PC-9 (cell line): ENCODE measurements around the gene MT1B. TPM values are rescaled to one million over a fixed set of nuclear protein-coding genes. Genes with fewer than 3 reads are reported as not detected.

ENCODE experiments used
- BruUV-seq: library from RNA; stranded (reverse); fragments of 400-500 nt; replicated peaks from 2 replicates; lab custom pipeline; 2021; lab: Mats Ljungman, UMichigan
- CTCF ChIA-PET: fragments of 300-600 bp; sonication (Branson Sonifier 250); formaldehyde crosslinking; loops from one replicate; lab custom pipeline; 2022; ENCODE audit warnings: antibody characterized with exemption; lab: Charles Lee
- POLR2A ChIA-PET: fragments of 300-600 bp; sonication (Branson Sonifier 250); formaldehyde crosslinking; loops from one replicate; lab custom pipeline; 2022; ENCODE audit warnings: antibody characterized with exemption; ENCODE audit not compliant: unreplicated experiment; lab: Charles Lee
- DNase-seq, 2 experiments: peaks; one replicate each; pipeline versions ENCODE4 v3.0.0 to v3.0.0-alpha.2; 2015 to 2022; ENCODE audit warnings: mixed read lengths in 1 of 2
- H2AFZ ChIP-seq: fragments of 200-600 bp; sonication (generic); 2 replicates; pipeline ENCODE4 v1.8.1; 2017; ENCODE audit warnings: antibody characterized with exemption
- H3F3A ChIP-seq: fragments of 200-600 bp; sonication (generic); 2 replicates; pipeline ENCODE4 v1.8.1; 2017; ENCODE audit warnings: antibody characterized with exemption, mild to moderate bottlenecking, low read depth; ENCODE audit not compliant: insufficient read depth
- H3K27ac ChIP-seq: fragments of 200-600 bp; sonication (generic); 2 replicates; pipeline ENCODE4 v1.6.1; 2016; ENCODE audit warnings: mixed run types
- H3K27me3 ChIP-seq: fragments of 200-600 bp; sonication (generic); 2 replicates; pipeline ENCODE4 v1.6.1; 2016; ENCODE audit warnings: low read depth, mixed run types; ENCODE audit not compliant: insufficient read depth
- H3K36me3 ChIP-seq: fragments of 200-600 bp; sonication (generic); 2 replicates; pipeline ENCODE4 v1.6.1; 2016; ENCODE audit warnings: low read depth, mixed run types
- H3K4me1 ChIP-seq: fragments of 200-600 bp; sonication (generic); replicated peaks from 2 replicates; pipeline ENCODE4 v1.6.1; 2016; ENCODE audit warnings: mixed run types; ENCODE audit not compliant: insufficient read depth
- H3K4me2 ChIP-seq: fragments of 200-600 bp; sonication (generic); 2 replicates; pipeline ENCODE4 v1.6.1; 2017; ENCODE audit warnings: mixed run types
- H3K4me3 ChIP-seq: fragments of 200-600 bp; sonication (generic); 2 replicates; pipeline ENCODE4 v1.6.1; 2016; ENCODE audit warnings: mixed run types
- H3K79me2 ChIP-seq: fragments of 200-600 bp; sonication (generic); 2 replicates; pipeline ENCODE4 v1.6.1; 2017; ENCODE audit warnings: low read depth, mixed run types
- H3K9me2 ChIP-seq: fragments of 200-600 bp; sonication (generic); 2 replicates; pipeline ENCODE4 v1.8.1; 2017; ENCODE audit warnings: mild to moderate bottlenecking; ENCODE audit not compliant: insufficient read depth
- H3K9me3 ChIP-seq: fragments of 200-600 bp; sonication (generic); 2 replicates; pipeline ENCODE4 v1.8.1; 2016; ENCODE audit warnings: low read depth; ENCODE audit not compliant: insufficient read depth
- H4K20me1 ChIP-seq: fragments of 200-600 bp; sonication (generic); 2 replicates; pipeline ENCODE4 v1.8.1; 2017; ENCODE audit not compliant: insufficient read depth
- EZH2 ChIP-seq: fragments of 200-600 bp; sonication (generic); IDR thresholded peaks from 2 replicates; pipeline ENCODE4 v1.8.0; 2017; ENCODE audit warnings: antibody characterized with exemption, low read depth
- intact Hi-C: fragments of 100-400 bp; cut with micrococcal nuclease; formaldehyde crosslinking; loops from one replicate; pipeline ENCODE4 v1.10.0; 2022; ENCODE audit not compliant: unreplicated experiment
- total RNA-seq: library from RNA; stranded (reverse); gene quantifications from 2 replicates; pipeline ENCODE4 v1.2.3, GENCODE V29; 2021
- TF ChIP-seq, protein P1 (sequence below): fragments of 200-600 bp; sonication (generic); conservative IDR thresholded peaks from 2 replicates; pipeline ENCODE4 v1.6.1; 2017; ENCODE audit warnings: mixed run types, antibody characterized with exemption, mild to moderate bottlenecking, moderate library complexity

Gene MT1B
- total RNA-seq, 1 experiment from 2014 or later = not detected

- H3K4me1 ChIP-seq = peaks cover 29% of the 10 kb centered on the region
- no peaks in the 10 kb centered on the region for H3K79me2 ChIP-seq
- no peaks in the 10 kb centered on the region for H3K9me2 ChIP-seq
- no peaks in the 10 kb centered on the region for H3K36me3 ChIP-seq
- ChIA-PET CTCF (no interaction called here), POLR2A (no interaction called here)
- peaks cover 5% of the 10 kb centered on the region for H3F3A ChIP-seq
- no peaks in the 10 kb centered on the region for H3K27me3 ChIP-seq
- H2AFZ ChIP-seq = no peak overlapping the region
- BruUV-seq = no TSS peak
- H3K27ac ChIP-seq = no peak overlapping the region
- no peaks in the 10 kb centered on the region for H3K9me3 ChIP-seq
- no peak for DNase-seq
- H4K20me1 ChIP-seq = no peaks in the 10 kb centered on the region
- no peak overlapping the region for H3K4me3 ChIP-seq
- TF ChIP-seq, protein P1, sequence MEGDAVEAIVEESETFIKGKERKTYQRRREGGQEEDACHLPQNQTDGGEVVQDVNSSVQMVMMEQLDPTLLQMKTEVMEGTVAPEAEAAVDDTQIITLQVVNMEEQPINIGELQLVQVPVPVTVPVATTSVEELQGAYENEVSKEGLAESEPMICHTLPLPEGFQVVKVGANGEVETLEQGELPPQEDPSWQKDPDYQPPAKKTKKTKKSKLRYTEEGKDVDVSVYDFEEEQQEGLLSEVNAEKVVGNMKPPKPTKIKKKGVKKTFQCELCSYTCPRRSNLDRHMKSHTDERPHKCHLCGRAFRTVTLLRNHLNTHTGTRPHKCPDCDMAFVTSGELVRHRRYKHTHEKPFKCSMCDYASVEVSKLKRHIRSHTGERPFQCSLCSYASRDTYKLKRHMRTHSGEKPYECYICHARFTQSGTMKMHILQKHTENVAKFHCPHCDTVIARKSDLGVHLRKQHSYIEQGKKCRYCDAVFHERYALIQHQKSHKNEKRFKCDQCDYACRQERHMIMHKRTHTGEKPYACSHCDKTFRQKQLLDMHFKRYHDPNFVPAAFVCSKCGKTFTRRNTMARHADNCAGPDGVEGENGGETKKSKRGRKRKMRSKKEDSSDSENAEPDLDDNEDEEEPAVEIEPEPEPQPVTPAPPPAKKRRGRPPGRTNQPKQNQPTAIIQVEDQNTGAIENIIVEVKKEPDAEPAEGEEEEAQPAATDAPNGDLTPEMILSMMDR = no peak
- no peak for TF ChIP-seq EZH2
- H3K4me2 ChIP-seq = no peak overlapping the region
- intact Hi-C loops = no loop called here
These were observed 43.6 kb downstream of the MT1B start for GRCh38 chr16:56695246-56695645.

GRCh38 chr16:56697456-56698155 is 45.9 kb downstream of the MT1B start:
- no peaks in the 10 kb centered on the region for H3K27me3 ChIP-seq
- no TSS peak for BruUV-seq
- POLR2A ChIA-PET = interaction anchor here (0.5 to 0.6 kb wide), 2 partner anchors 89 to 227 kb away, joined by 4 to 11 read pairs; partner anchors contain the start of gene MT2A
- H3K27ac ChIP-seq = no peak overlapping the region
- peaks cover 8% of the 10 kb centered on the region; the same call in 1 of the 2 replicates for H3F3A ChIP-seq
- DNase-seq = no peak
- no peaks in the 10 kb centered on the region for H3K36me3 ChIP-seq
- no peaks in the 10 kb centered on the region for H3K9me2 ChIP-seq
- no peaks in the 10 kb centered on the region for H4K20me1 ChIP-seq
- H3K79me2 ChIP-seq = no peaks in the 10 kb centered on the region
- TF ChIP-seq, protein P1 = no peak
- no peak for TF ChIP-seq EZH2
- no peak overlapping the region for H3K4me2 ChIP-seq
- peaks cover 21% of the 10 kb centered on the region for H3K4me1 ChIP-seq
- H3K4me3 ChIP-seq = no peak overlapping the region
- CTCF ChIA-PET = no interaction called here
- no peak overlapping the region for H2AFZ ChIP-seq
- intact Hi-C loops = no loop called here
- no peaks in the 10 kb centered on the region for H3K9me3 ChIP-seq

DNA sequence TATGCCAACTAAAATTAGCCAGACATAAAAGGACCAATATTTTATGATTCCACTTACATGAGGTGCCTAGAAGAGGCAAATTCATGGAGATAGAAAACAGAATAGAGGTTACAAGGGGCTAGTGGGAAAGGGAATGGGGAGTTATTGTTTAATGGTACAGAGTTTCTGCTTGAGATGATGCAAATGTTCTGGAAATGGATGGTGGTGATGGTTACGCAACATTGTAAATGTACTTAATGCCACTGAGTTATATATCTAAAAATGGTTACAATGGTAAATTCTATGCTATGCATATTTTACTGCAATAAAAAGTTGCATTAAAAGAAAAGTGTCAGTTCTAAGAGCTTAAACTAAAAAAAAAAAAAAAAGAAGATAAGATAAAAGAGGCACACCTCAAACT is 48.5 kb downstream of the MT1B start:
- Histone ChIP-seq H3K4me1 (peaks cover 13% of the 10 kb centered on the region), H4K20me1 (no peaks in the 10 kb centered on the region), H2AFZ (no peak overlapping the region), H3F3A (peaks cover 8% of the 10 kb centered on the region; the same call in 1 of the 2 replicates), H3K27me3 (no peaks in the 10 kb centered on the region), H3K9me3 (no peaks in the 10 kb centered on the region), H3K4me3 (no peak overlapping the region), H3K27ac (no peak overlapping the region), H3K36me3 (no peaks in the 10 kb centered on the region), H3K9me2 (no peaks in the 10 kb centered on the region), H3K4me2 (no peak overlapping the region), H3K79me2 (no peaks in the 10 kb centered on the region)
- no peak for DNase-seq
- BruUV-seq = no TSS peak
- TF ChIP-seq, protein P1 = no peak
- no peak for TF ChIP-seq EZH2
- intact Hi-C loops = loop anchor here (10.0 kb wide), 3 partner anchors 345 to 985 kb away; no protein-coding TSS in a partner anchor
- ChIA-PET CTCF (interaction anchor here (0.6 to 2.7 kb wide), 3 partner anchors 59 to 123 kb away, joined by 4 to 27 read pairs (median 11); no protein-coding TSS in a partner anchor), POLR2A (interaction anchor here (0.6 kb wide), 1 partner anchor 96 kb away, joined by 11 read pairs; no protein-coding TSS in a partner anchor)
